Breast epithelium (tissue), 4 donors: ENCODE data around the gene TBX2. TPM values are rescaled to one million over a fixed set of nuclear protein-coding genes. Genes with fewer than 3 reads are reported as not detected.
A peak's percentile ranks its signal among the peaks of the same experiment; 100 is the strongest.

Source experiments
- DNase-seq, 2 donors: peaks; one replicate each; pipeline ENCODE4 v3.0.0-alpha.2; 2019; ENCODE audit warnings: low spot score in 2 of 2
- H3K27ac ChIP-seq, 2 donors: fragments of 200-600 bp; sonication (generic) in 1 of 2; one replicate each; pipeline ENCODE4 v1.5.1; 2016 to 2019; ENCODE audit warnings: mild to moderate bottlenecking in 1 of 2
- H3K27me3 ChIP-seq, 2 donors: fragments of 200-600 bp; sonication (generic) in 1 of 2; one replicate each; pipeline versions ENCODE4 v1.5.1 to v1.6.0; 2017 to 2019; ENCODE audit warnings: control low read depth in 1 of 2, mild to moderate bottlenecking in 1 of 2
- H3K36me3 ChIP-seq: fragments of 200-600 bp; one replicate; pipeline ENCODE4 v1.5.1; 2019
- H3K4me1 ChIP-seq, 2 donors: fragments of 200-600 bp; sonication (generic); one replicate each; pipeline ENCODE4 v1.5.1; 2016 to 2019; ENCODE audit warnings: control low read depth in 1 of 2
- H3K4me3 ChIP-seq, 3 donors: fragments of 200-600 bp; sonication (generic); 1 replicate in 2 of 3; 2 replicates in 1 of 3; pipeline ENCODE4 v1.5.1; 2016 to 2019; ENCODE audit warnings: mild to moderate bottlenecking in 3 of 3, moderate library complexity in 2 of 3
- H3K9me3 ChIP-seq, 2 donors: fragments of 200-600 bp; sonication (generic) in 1 of 2; one replicate each; pipeline ENCODE4 v1.5.1; 2016 to 2019; ENCODE audit warnings: control low read depth in 1 of 2
- POLR2A ChIP-seq: fragments of 450-650 bp; IDR thresholded peaks from one replicate; pipeline ENCODE4 v1.6.1; 2016; ENCODE audit warnings: antibody characterized with exemption, mild to moderate bottlenecking, moderate library complexity
- POLR2AphosphoS5 ChIP-seq, 3 donors: sonication (generic); formaldehyde crosslinking; IDR thresholded peaks; one replicate each; pipeline ENCODE4 v1.6.1; 2017; ENCODE audit warnings: antibody characterized with exemption in 3 of 3
- intact Hi-C: fragments of 100-400 bp; cut with DNase I; formaldehyde crosslinking; loops from one replicate; pipeline ENCODE4 v1.15.1; 2023; ENCODE audit warnings: low total_unique reads
- total RNA-seq, 3 donors: library from RNA; depleted of rRNA; stranded (reverse); fragments of >200 nt; gene quantifications; one replicate each; pipeline ENCODE4 v1.1.0, GENCODE V29; 2016
- TF ChIP-seq, protein P1 (sequence below), 3 donors: fragments of 450-650 bp; IDR thresholded peaks; one replicate each; pipeline ENCODE4 v1.5.1; 2016 to 2017; ENCODE audit warnings: antibody characterized with exemption in 3 of 3, mild to moderate bottlenecking in 3 of 3, moderate library complexity in 3 of 3

Gene TBX2
- total RNA-seq, 3 donors from 2014 or later, result 4.8 to 8.5 (median 5.7) TPM

DNA sequence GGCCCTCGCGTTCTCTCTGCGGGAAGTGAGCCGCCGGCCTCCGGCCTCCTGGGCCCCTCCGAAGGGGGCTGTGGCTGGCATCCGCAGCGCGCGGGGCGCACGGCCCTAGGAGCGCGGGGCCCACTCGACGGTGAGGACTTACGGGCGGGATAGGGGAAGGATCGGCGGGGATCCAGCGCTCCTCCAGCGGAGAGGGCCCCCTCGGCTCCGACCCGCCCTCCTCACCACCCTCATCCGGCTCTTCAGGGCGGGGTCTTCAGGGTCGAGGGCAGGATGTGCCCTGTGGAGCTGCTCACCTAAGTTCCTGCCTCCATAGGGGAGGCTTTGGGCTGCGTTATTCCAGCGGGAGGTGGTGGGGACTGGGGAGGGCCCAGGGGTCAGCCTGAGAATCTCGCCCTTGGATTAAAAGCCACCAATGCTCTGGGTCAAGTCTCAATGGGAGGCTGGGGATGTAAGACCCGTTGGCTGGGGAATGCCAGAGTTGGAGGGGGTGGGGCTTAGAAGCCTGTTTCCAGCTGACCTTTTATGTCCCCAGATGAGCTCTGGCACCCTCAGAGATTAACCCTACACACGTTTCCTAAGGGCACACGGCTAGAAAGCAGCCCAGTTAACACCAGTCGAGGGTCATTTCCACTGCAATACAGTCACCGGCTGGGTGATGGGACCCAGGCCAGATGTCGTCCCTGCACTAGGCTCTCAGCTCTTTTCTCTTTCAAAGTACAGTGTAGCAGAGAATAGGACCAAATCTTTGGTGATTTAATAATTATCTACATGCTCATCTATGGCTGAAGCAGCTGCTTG, 13.4 kb downstream of the TBX2 start:
- Histone ChIP-seq H3K4me1 (peaks cover 3 to 10% of the 10 kb centered on the region in 2 donors), H3K9me3 (peaks cover 0 to 4% of the 10 kb centered on the region in 2 donors), H3K4me3 (peak overlapping the region; percentile 58 to 73 (median 69)), H3K27me3 (no peaks in the 10 kb centered on the region), H3K27ac (peak overlapping the region; percentile 82 to 96), H3K36me3 (no peaks in the 10 kb centered on the region)
- peak; percentile 18 to 51 for DNase-seq
- intact Hi-C loops, result no loop called here
- TF ChIP-seq POLR2AphosphoS5 (IDR thresholded peaks at IDR 0.05) (no peak), POLR2A (no peak)
- TF ChIP-seq, protein P1, sequence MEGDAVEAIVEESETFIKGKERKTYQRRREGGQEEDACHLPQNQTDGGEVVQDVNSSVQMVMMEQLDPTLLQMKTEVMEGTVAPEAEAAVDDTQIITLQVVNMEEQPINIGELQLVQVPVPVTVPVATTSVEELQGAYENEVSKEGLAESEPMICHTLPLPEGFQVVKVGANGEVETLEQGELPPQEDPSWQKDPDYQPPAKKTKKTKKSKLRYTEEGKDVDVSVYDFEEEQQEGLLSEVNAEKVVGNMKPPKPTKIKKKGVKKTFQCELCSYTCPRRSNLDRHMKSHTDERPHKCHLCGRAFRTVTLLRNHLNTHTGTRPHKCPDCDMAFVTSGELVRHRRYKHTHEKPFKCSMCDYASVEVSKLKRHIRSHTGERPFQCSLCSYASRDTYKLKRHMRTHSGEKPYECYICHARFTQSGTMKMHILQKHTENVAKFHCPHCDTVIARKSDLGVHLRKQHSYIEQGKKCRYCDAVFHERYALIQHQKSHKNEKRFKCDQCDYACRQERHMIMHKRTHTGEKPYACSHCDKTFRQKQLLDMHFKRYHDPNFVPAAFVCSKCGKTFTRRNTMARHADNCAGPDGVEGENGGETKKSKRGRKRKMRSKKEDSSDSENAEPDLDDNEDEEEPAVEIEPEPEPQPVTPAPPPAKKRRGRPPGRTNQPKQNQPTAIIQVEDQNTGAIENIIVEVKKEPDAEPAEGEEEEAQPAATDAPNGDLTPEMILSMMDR (IDR thresholded peaks at IDR 0.05), result no peak

DNA sequence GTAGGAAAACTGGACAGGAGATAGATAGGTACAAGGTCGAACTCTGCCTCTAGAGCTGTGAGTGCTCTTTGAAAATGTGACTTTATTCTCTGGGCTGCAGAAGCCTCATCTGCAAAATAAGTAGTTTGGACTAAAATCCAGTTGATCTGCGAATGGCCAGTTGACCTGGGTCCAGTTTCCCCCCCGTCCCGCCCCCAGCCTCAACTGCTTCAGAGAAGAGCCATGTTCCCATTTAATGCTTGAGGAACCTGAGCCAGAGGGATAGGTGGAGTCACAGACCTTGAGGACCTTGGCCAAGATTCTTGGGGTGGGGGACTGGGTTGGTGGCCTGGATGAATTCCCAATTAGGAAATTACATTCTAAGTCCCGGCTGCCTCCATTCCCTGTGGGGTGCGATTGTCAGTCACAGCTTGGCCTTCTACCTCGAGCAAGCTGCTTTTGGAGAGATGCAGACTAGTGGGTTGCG, 14.1 kb downstream of the TBX2 start:
- TF ChIP-seq POLR2AphosphoS5 (IDR thresholded peaks at IDR 0.05) (no peak), POLR2A (no peak)
- TF ChIP-seq, protein P1 (IDR thresholded peaks at IDR 0.05), result no peak
- Histone ChIP-seq H3K27me3 (no peaks in the 10 kb centered on the region), H3K4me3 (peak overlapping the region in 1 of 3 donors; percentile 69), H3K27ac (peak overlapping the region in 1 of 2 donors; percentile 96), H3K9me3 (peaks cover 0 to 4% of the 10 kb centered on the region in 2 donors), H3K4me1 (peaks cover 3 to 10% of the 10 kb centered on the region in 2 donors), H3K36me3 (no peaks in the 10 kb centered on the region)
- peak in 1 of 2 donors; percentile 19 for DNase-seq
- intact Hi-C loops, result no loop called here

DNA sequence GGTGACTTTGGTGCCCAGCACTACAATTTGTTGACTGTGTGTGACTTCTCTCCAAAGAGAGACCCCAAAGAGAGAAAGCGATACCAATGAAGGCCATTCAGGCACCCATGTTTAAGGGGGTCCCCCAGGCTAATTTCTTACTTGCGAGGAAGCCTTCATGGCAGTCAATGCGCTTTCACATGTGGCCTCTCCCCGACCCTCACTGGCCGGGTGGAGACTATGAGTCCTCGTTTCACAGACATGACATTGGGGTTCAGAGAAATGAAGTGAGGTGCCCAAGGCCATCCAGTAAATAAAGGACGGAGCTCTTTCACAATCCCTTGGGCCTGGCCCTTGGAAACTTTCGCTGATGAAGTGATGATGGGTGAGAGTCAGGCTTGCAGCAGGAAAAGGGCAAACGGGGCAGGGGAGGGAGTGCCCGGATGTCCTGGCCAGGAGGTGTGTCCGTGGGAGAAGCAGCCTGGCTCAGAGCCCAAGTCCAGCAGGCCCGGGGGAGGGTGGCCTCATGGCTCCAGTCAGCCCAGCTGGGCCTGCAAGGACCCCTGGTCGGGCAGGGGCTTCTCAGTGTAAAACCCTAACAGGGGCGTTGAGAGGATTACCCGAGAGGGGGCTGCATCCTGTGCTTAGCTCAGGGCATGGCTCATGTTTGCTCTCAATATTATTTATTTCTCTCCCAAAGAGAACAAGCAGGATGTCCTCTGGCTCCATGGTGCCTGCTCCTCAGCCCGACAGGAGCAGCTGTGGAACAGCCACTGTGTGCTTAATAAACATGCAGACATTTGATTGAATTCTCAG, 14.7 kb downstream of the TBX2 start:
- Histone ChIP-seq H3K4me3 (no peak overlapping the region), H3K27me3 (no peaks in the 10 kb centered on the region), H3K27ac (peak overlapping the region in 1 of 2 donors; percentile 96), H3K9me3 (peaks cover 0 to 4% of the 10 kb centered on the region in 2 donors), H3K36me3 (no peaks in the 10 kb centered on the region), H3K4me1 (peaks cover 3 to 10% of the 10 kb centered on the region in 2 donors)
- TF ChIP-seq, protein P1 (IDR thresholded peaks at IDR 0.05), result no peak
- no peak for TF ChIP-seq POLR2A
- TF ChIP-seq POLR2AphosphoS5 (IDR thresholded peaks at IDR 0.05), result peak in 1 of 3 donors; percentile 11
- peak; percentile 17 to 52 for DNase-seq
- intact Hi-C loops, result no loop called here

GRCh38 chr17:61414936-61415251, 15.3 kb downstream of the TBX2 start:
- Histone ChIP-seq H3K27ac (peak overlapping the region in 1 of 2 donors; percentile 94), H3K36me3 (no peaks in the 10 kb centered on the region), H3K9me3 (peaks cover 0 to 4% of the 10 kb centered on the region in 2 donors), H3K4me3 (no peak overlapping the region), H3K4me1 (peaks cover 3 to 10% of the 10 kb centered on the region in 2 donors), H3K27me3 (no peaks in the 10 kb centered on the region)
- DNase-seq, result peak in 1 of 2 donors; percentile 34
- intact Hi-C loops, result no loop called here
- TF ChIP-seq, protein P1 (IDR thresholded peaks at IDR 0.05), result no peak
- TF ChIP-seq POLR2A, result no peak
- no peak for TF ChIP-seq POLR2AphosphoS5 (IDR thresholded peaks at IDR 0.05)
